GM18907 (cell line): ENCODE measurements around the gene SPINT2.
"Not testable (repeated sequence)": the region's sequence is repeated elsewhere in the genome, so short reads cannot be mapped to it uniquely, and the experiment has no call there.

Experiments
- ATAC-seq: cut with Tn5 transposase; IDR thresholded peaks from one replicate; pipeline ENCODE4 v1.9.1; 2021; ENCODE audit warnings: mild to moderate bottlenecking, moderate library complexity; ENCODE audit not compliant: unreplicated experiment

The SPINT2 gene

GRCh38 chr19:38234615-38235014, 29.8 kb upstream of the SPINT2 start:
- no peak for ATAC-seq

DNA sequence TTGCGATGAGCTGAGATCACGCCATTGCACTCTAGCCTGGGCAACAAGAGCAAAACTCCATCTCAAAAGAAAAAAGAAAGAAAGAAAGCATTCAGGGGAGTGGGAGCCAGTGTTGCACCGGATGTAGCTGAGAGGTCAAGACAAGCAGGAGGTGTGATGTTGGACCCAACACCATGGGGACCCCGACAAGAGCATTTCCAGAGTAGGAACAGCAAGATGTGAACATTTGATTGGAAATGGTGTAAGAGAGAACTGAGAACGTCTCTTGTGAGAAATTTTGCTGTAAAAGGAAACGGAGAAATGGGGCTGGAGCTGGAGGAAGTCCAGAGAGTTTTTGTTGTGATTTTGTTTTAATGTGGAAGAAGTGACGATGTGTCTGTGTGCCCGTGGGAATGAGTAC, 24.6 kb upstream of the SPINT2 start:
- no peak for ATAC-seq

- no peak for ATAC-seq
Observed at GRCh38 chr19:38243279-38243673, 21.1 kb upstream of the SPINT2 start.

GRCh38 chr19:38245826-38246498, 18.4 kb upstream of the SPINT2 start:
- no peak for ATAC-seq

GRCh38 chr19:38247126-38247525, 17.2 kb upstream of the SPINT2 start:
- ATAC-seq = no peak

- ATAC-seq = no peak
Observed at GRCh38 chr19:38247734-38248268, 16.6 kb upstream of the SPINT2 start.

DNA sequence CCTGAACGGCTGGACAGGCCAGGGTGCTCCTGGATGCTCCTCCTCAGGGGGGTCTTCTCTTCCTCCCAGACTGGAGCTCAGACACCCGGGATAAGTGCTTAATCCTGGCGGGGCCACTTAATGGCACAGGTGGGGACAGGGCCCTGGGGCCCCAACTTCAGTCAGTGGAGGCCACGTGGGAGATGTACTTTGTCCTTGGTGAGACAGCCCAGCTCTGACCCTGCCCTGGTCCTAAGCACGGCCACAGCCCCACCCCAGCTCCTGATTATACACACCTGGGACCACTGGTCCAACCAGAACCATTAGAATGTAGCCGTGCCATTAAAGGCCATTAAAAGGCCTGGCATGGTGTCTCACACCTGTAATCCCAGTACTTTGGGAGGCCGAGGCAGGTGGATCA, 16.0 kb upstream of the SPINT2 start:
- no peak for ATAC-seq

DNA sequence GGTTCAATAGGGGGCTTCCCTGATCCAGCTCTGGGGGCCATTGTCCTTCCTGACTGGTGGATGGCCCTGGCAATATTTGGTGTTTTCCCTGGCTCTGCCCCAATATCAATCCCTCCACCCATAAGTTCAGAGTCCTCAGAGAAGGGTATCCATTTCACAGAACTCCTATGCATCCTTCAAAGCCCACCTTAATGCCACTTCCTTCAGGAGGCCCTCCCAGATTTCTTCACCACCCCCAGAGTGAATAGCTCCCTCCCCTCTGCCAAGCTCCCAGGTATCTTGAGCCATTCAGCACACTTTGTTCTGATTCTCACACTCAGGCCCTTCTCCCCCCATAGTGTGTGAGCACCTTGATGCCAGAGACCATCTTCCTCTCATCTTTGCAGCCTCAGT, 13.9 kb upstream of the SPINT2 start:
- ATAC-seq = no peak

DNA sequence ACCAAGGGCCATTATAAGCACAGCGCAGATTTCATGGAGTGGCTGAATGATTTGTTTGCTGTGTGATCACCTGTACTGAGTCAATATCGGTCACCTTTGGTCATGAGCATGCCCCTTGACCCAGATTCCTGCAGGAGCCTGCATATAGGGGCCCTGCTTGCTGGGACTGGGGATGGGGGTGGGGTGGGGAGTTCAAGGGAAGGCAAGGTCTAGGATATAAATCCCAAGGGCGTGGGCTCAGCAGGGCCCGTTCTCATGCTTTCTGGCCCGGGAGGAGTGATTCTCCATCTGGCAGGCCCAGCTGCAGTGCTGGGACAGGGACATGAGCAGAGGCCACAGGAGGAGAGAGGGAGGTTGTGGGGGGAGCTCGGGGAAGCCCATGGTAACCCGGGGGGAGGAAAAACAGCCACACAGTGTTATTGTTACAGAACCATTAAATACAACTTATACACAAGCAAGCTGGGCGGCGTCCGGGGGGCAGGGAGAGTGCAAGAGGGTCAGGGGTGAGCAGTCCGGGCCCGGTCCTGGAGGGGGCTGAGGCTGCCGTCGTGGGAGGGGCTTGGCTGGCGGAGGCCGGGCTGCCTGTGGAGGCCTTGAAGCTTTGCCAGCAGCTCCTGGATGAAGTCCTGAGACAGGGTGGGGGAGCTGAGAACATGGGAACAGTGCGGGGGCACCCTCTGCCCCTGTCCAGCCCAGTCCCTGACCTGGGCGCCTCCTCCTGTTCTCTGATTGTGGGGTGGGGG, 13.4 kb upstream of the SPINT2 start:
- no peak for ATAC-seq

- no peak for ATAC-seq
Observed at GRCh38 chr19:38251564-38252051, 12.8 kb upstream of the SPINT2 start.

GRCh38 chr19:38252385-38252784, 12.0 kb upstream of the SPINT2 start:
- ATAC-seq = no peak

- no peak for ATAC-seq
Observed at GRCh38 chr19:38252941-38253691, 11.3 kb upstream of the SPINT2 start.

- no peak for ATAC-seq
Observed at GRCh38 chr19:38253788-38254187, 10.6 kb upstream of the SPINT2 start.

DNA sequence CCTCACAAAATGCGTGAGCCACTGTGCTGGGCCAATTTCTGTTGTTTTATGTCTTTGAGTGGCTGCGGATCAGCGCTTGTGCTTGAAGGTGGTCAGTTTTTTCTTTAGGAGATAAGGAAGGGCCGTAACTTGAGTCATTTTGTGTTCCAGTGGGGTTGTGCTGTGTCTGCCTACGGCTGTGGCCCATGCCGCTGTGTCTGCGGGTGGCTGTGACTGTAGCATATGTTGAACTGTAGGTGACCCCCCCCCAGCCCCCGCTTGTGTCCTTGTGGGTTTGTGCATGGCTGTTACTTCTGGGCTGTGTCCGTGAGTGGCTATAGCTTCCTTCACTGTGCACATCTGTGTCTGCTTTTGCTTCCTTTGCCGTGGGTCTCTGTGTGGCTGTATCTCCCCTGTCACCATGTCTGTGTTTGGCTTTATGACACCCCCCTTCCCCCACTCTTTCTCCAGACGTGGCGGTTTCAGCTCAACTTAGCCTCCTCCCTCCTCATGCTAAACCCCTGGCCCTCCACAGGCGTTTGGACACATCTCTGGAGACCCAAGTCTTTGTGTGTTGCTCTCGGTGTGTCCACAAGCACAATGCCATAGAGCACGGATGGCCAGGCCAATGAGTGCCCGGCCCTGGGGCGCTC, 8.9 kb upstream of the SPINT2 start:
- ATAC-seq = no peak

DNA sequence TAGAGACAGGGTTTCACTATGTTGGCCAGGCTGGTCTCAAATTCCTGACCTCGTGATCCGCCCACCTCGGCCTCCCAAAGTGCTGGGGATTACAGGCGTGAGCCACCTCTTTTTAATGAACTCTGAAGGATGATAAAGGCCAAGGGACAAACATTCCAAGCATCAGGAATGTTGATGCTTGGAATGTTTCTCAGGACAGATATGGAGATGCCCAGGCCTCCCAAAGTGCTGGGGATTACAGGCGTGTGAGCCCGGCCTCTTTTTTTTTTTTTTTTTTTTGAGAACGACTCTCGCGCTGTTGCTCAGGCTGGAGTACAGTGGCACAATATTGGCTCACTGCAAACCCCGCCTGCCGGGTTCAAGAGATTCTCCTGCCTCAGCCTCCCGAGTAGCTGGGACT, 2.4 kb upstream of the SPINT2 start:
- ATAC-seq = not testable (repeated sequence)

DNA sequence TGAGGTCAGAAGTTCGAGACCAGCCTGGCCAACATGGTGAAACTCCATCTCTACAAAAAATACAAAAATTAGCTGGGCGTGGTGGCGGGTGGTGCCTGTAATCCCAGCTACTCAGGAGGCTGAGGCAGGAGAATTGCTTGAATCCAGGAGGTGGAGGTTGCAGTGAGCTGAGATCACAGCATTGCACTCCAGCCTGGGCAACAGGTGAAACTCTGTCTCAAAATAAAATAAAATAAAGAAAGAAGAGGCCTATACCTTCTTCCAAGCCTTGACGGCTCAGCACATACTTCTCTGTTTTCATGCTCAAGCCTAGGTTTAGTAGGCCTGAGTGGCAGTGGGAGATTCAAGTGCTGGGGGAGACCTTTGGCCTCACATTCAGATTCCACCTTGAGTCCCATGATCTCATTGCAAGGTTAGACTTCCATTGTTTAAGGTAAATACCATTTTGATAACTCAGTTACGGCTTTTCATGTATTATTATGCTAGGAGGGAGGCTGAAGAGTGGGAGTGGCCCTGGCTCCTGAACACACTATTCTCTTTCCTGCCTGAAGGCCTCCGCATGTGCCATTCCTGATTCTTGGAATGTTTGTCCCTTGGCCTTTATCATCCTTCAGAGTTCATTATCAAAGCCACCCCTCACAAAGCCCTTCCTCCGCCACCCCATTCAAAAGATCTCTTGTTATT, 1.6 kb upstream of the SPINT2 start:
- no peak for ATAC-seq

- ATAC-seq = no peak
Observed at GRCh38 chr19:38263689-38264485, 486 bp upstream of the SPINT2 start.

DNA sequence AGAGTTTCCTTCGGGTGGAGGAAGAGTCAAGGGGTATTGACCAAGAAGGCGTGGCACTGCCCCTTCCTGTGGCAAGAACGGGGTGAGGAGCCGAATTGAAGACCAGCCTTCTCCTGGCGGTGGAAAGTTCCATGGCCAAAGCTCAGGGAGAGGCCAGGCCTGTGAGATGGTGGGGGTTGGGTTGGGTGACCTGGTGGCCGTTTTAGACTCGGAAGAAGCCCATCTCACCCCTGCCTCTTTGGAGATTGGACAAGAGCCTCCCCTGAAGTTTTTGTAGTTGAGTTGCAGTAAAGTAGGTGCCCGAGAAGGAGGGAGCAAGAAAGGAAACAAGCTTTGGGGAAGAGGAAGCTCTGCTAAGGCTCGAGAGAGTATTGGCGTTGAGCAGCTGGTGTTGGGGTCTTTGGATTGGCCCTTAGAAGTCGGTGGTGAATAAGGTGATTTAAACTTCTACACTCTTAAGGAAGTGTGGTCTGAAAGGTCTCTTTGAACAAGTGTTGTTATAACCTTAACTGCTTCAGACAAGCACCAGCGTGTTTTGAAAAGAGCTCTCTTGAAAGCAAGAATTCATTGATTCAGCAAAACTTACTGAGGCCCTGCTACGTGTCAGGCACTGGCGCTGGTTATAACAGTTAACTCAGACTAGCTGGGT, 964 bp downstream of the SPINT2 start:
- no peak for ATAC-seq

DNA sequence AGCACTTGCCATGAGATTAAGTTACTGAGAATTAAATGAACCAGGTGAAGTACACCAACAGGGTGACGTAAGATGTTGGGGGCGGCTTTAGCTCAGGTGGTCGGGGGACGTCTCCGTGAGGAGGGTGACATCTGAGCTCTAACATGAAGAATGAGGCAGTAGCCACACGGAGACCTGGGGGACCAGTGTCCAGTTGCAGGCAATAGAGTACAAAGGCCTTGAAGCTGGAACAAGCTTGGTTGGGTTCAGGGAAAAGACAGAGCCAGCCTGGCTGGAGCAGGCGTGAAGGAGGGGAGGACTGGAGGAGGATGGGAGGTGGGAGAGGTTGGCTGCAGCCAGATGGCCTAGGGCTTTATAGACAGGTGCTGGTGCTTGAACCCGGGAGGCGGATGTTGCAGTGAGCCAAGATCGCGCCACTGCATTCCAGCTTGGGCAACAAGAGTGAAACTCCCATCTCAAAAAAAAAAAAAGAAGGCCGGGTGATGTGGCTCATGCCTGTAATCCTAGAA, 1.6 kb downstream of the SPINT2 start:
- no peak for ATAC-seq
